ENCODE data around the gene CCDC97.

CCDC97 gene

GRCh38 chr19:41295499-41295898 lies 14.5 kb upstream of the CCDC97 start:
- no peak overlapping the region for H3K4me3 ChIP-seq (ENCODE audit: low read length)
- H3F3A ChIP-seq (ENCODE audit: control insufficient read depth, insufficient read depth) = peaks cover 6% of the 10 kb centered on the region
- H3K9me3 ChIP-seq (ENCODE audit: control insufficient read depth, insufficient read depth, low read length) = no peaks in the 10 kb centered on the region
- no peak overlapping the region for H3K27ac ChIP-seq (ENCODE audit: low read depth, low read length)
- peaks cover 25% of the 10 kb centered on the region for H3K79me2 ChIP-seq (ENCODE audit: control insufficient read depth, low read length)
- H3K36me3 ChIP-seq (ENCODE audit: control insufficient read depth, low read length) = peaks cover 100% of the 10 kb centered on the region
- no peak overlapping the region for H3K4me2 ChIP-seq (ENCODE audit: low read length)
- H3K27me3 ChIP-seq (ENCODE audit: control insufficient read depth, low read length) = no peaks in the 10 kb centered on the region
- H4K20me1 ChIP-seq (ENCODE audit: control insufficient read depth, insufficient read depth, low read depth, low read length) = no peaks in the 10 kb centered on the region
- TF ChIP-seq EZH2phosphoT487 (IDR thresholded peaks at IDR 0.05; ENCODE audit: borderline replicate concordance, low read length) = no peak
- TF ChIP-seq CTCF (IDR thresholded peaks at IDR 0.05; ENCODE audit: low read depth, low read length, poor library complexity, severe bottlenecking) = no peak
- H3K9me2 ChIP-seq (replicated peaks; ENCODE audit: control insufficient read depth, low read length) = no peaks in the 10 kb centered on the region
- peaks cover 65% of the 10 kb centered on the region for H3K4me1 ChIP-seq (ENCODE audit: control insufficient read depth, low read length)

- Histone ChIP-seq H3K36me3 (ENCODE audit: control insufficient read depth, low read length) (peaks cover 100% of the 10 kb centered on the region), H4K20me1 (ENCODE audit: control insufficient read depth, insufficient read depth, low read depth, low read length) (no peaks in the 10 kb centered on the region)
- TF ChIP-seq EZH2phosphoT487 (IDR thresholded peaks at IDR 0.05; ENCODE audit: borderline replicate concordance, low read length) (no peak), CTCF (IDR thresholded peaks at IDR 0.05; ENCODE audit: low read depth, low read length, poor library complexity, severe bottlenecking) (no peak)
Measured at GRCh38 chr19:41296433-41296871, 13.5 kb upstream of the CCDC97 start.

GRCh38 chr19:41297628-41298347 lies 12.2 kb upstream of the CCDC97 start:
- Histone ChIP-seq H3K36me3 (ENCODE audit: control insufficient read depth, low read length) (peaks cover 100% of the 10 kb centered on the region), H4K20me1 (ENCODE audit: control insufficient read depth, insufficient read depth, low read depth, low read length) (no peaks in the 10 kb centered on the region), H3K27ac (ENCODE audit: low read depth, low read length) (peak overlapping the region; percentile 52), H3K9me3 (ENCODE audit: control insufficient read depth, insufficient read depth, low read length) (no peaks in the 10 kb centered on the region), H3K9me2 (replicated peaks; ENCODE audit: control insufficient read depth, low read length) (no peaks in the 10 kb centered on the region), H3K79me2 (ENCODE audit: control insufficient read depth, low read length) (peaks cover 20% of the 10 kb centered on the region), H3K4me1 (ENCODE audit: control insufficient read depth, low read length) (peaks cover 85% of the 10 kb centered on the region), H3K27me3 (ENCODE audit: control insufficient read depth, low read length) (no peaks in the 10 kb centered on the region), H3K4me3 (ENCODE audit: low read length) (peak overlapping the region; percentile 7; the same call in 1 of the 2 replicates), H3F3A (ENCODE audit: control insufficient read depth, insufficient read depth) (peaks cover 9% of the 10 kb centered on the region), H3K4me2 (ENCODE audit: low read length) (peak overlapping the region; percentile 42)
- no peak for TF ChIP-seq EZH2phosphoT487 (IDR thresholded peaks at IDR 0.05; ENCODE audit: borderline replicate concordance, low read length)
- no peak for TF ChIP-seq CTCF (IDR thresholded peaks at IDR 0.05; ENCODE audit: low read depth, low read length, poor library complexity, severe bottlenecking)

More at GRCh38 chr19:41296433-41296871, 13.5 kb upstream of the CCDC97 start:
- peaks cover 72% of the 10 kb centered on the region for H3K4me1 ChIP-seq (ENCODE audit: control insufficient read depth, low read length)
- H3K79me2 ChIP-seq (ENCODE audit: control insufficient read depth, low read length) = peaks cover 21% of the 10 kb centered on the region
- H3F3A ChIP-seq (ENCODE audit: control insufficient read depth, insufficient read depth) = peaks cover 9% of the 10 kb centered on the region
- 0 out of 2 replicates have a peak overlapping the region, but pooled peaks have one; percentile 7 for H3K4me3 ChIP-seq (ENCODE audit: low read length)
- H3K9me3 ChIP-seq (ENCODE audit: control insufficient read depth, insufficient read depth, low read length) = no peaks in the 10 kb centered on the region
- peak overlapping the region; percentile 42 for H3K4me2 ChIP-seq (ENCODE audit: low read length)
- H3K27me3 ChIP-seq (ENCODE audit: control insufficient read depth, low read length) = no peaks in the 10 kb centered on the region
- peak overlapping the region; percentile 52 for H3K27ac ChIP-seq (ENCODE audit: low read depth, low read length)
- H3K9me2 ChIP-seq (replicated peaks; ENCODE audit: control insufficient read depth, low read length) = no peaks in the 10 kb centered on the region

Data from DOHH2 (cell line).